NCI-H1092 treated with DMSO at 0.1 percent for 48 hours (cell line): Measurements from ENCODE around the gene TMEM131.

Experiments used
- DNase-seq: peaks from one replicate; lab custom pipeline; 2025; lab: John Stamatoyannopoulos, UW

TMEM131 gene

DNA sequence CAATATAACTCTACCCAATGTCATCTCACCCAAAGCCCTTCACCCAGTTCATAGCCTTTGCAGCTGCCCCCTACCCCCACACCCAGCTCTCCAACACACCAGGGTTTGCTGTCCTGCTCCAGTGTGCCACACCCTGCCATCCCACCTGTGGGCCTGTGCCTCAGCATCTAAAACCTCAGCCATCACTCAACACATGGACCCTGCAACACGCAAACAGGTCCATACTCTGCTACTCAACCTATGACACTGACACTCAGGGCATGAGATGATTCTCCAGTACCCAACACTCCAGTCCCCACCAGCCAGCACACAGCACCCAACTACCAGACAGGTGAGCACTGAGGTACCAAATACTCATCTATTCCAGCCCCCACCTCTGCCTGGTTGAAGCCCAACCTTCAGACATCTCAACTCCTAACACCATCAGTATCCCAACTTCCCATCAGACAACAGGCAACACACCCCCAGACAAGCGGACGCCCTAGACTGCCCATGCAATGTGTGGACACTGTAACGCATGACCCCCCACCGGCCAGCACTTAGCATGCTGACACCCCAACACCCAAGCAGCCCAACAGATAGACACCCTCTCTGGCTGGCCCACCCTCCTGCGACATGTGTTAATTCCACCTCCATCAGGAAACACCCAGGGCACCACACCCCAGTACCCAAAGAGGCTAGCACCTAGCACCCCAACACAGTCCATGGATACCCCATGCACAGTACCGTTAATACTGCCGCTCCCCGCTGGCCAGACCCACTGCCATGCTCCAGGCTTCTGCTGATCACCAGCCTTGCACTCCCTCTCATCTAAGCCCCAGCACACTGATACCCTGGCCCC lies 257.3 kb downstream of the TMEM131 start:
- no peak for DNase-seq

DNA sequence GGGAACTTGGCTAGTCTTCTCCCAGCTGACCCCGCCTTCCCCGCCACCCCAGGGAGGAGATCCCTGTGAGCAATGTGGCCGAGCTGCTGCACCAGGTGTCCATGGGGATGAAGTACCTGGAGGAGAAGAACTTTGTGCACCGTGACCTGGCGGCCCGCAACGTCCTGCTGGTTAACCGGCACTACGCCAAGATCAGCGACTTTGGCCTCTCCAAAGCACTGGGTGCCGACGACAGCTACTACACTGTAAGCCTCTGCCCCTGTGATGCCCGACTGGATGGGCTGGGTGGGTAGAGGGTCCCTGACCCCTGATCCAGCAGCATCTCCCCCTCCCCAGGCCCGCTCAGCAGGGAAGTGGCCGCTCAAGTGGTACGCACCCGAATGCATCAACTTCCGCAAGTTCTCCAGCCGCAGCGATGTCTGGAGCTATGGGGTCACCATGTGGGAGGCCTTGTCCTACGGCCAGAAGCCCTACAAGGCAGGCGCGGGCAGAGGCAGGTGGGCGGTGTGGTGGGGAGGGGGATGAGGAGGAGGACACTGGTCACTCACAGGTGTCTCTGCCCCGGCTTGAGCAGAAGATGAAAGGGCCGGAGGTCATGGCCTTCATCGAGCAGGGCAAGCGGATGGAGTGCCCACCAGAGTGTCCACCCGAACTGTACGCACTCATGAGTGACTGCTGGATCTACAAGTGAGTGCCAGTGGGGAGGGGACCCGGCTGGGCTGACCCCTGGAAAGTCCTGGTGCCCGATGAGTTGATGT lies 258.1 kb downstream of the TMEM131 start:
- DNase-seq, result no peak

DNA sequence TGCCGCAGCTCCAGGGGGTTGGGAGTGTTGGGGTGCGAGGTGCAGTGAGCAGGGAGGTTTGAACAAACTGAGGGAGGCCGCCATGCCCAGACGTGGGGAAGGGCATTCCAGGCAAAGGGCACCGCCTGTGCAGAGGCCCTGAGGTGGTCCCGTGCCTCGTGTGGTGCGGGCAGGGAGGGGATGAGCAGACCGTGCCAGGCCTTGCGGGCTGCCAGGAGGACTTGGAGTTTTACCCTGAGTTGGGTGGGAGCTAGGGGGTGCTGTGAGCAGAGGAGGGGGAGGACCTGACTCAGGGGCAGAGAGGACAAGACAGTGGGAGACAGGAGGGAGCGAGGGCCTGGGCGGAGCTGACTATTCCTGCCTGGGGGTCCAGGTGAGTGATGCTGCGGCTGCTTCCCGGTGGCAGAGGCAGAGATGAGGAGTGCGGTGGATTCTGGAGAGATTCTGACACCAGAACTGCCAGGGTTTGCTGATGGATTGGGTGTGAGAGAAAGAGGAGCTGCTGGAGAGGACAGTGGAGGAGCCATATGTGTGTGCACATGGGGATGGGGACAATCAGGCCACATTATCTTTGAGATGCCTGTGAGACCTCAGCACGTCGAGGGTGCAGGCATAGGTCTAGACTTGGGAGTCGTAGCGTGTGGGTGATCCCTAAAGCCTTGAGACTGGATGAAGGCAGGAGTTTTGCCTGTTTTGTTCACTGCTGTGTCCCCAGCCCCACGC lies 259.0 kb downstream of the TMEM131 start:
- DNase-seq, result no peak

DNA sequence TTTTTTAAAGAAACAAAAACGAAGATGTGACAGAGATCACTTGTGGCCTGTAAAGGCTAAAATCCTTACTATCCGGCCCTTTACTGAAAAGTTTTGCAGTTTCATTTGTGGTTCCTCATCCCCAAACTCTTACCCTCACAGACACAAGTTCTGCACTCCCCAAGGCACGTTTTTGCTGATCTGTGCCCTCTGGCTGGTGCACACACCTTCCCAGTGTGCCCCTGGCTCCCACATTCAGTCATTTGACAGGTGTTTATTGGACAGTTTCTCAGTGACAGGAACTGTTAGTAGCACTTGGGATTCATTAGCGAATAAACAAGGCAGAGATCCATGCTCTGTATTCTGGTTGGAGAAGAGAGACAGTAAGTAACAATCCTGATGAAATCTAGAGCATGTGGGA lies 259.6 kb downstream of the TMEM131 start:
- DNase-seq, result no peak

DNA sequence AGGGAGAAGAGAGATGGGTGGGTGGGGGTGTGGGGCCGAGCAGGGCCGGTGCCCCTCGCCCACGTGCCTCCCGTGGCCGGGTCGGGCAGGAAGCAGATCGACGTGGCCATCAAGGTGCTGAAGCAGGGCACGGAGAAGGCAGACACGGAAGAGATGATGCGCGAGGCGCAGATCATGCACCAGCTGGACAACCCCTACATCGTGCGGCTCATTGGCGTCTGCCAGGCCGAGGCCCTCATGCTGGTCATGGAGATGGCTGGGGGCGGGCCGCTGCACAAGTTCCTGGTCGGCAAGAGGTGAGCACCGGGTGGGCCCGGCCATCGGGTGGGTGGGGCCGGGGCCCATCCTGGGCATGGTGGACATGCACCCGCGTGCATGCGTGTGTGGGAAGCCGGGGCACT lies 260.6 kb downstream of the TMEM131 start:
- DNase-seq, result no peak

DNA sequence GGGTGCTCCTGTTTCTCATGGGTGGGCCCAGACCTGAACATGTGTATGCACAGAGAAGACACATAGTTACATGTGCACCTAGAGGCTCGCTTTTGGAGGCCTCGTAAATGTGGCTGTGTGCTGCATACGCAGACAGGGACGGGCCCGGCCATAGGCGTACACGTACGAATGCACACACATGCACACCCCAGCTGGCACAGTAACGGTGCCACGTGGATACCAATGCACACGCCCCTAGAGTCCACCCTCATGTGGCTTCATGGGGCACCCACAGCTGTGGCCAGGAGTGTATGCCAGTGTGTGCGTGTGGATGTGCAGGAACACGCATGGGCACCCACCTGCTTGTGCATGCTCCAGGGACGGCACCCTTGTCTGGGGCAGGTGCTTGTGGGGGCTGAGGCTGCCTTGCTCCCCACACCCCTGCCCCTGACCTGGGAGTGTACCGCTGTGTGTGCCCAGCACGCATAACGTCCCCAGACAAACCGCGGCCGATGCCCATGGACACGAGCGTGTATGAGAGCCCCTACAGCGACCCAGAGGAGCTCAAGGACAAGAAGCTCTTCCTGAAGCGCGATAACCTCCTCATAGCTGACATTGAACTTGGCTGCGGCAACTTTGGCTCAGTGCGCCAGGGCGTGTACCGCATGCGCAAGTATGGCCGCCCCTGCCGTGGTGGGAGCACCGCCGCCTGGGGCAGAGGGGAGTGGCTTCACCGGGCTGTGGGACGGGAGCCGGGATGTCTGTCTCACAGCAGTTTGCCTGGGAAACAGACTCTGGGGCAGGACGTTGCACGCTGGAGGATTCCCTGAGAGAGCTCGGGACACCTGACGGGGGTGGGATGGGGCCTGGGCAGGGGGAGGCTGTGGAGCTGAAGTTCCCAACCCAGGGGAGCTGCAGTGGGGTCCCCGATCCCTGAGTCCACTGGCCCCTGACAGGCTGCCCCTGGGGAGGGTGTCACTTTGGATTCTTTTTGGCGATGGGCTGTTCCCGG lies 261.4 kb downstream of the TMEM131 start:
- no peak for DNase-seq

DNA sequence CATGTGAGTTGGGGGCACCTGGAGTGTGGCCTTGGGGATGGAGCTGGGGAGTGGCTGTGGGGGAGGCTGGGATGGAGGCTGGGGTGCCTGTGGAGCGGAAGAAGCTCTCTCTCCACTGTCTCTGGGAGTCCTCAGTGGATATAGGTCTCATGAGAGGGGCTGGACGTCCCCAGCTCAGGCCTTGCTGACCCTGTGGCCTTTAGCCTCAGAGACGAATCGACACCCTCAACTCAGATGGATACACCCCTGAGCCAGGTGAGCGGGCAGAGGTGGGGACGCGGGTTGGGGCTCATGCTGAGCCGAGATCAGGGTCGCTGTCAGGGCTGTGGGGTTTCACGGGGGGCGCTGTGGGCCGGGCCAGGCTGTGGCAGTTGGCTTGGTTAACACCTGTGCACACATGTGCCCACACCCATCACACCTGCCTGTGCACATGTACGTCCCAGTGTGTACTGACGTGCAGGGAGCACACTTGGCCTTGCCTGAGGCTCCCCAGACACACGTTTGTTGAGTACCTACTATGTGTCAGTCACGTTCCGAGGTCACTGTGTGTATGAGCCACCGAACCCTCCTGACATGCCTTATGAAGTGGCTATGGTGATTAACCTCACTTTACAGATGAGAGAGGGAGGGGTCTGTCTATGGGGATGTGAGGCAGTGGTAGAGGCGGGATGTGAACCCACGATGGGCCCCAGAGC lies 262.3 kb downstream of the TMEM131 start:
- no peak for DNase-seq

DNA sequence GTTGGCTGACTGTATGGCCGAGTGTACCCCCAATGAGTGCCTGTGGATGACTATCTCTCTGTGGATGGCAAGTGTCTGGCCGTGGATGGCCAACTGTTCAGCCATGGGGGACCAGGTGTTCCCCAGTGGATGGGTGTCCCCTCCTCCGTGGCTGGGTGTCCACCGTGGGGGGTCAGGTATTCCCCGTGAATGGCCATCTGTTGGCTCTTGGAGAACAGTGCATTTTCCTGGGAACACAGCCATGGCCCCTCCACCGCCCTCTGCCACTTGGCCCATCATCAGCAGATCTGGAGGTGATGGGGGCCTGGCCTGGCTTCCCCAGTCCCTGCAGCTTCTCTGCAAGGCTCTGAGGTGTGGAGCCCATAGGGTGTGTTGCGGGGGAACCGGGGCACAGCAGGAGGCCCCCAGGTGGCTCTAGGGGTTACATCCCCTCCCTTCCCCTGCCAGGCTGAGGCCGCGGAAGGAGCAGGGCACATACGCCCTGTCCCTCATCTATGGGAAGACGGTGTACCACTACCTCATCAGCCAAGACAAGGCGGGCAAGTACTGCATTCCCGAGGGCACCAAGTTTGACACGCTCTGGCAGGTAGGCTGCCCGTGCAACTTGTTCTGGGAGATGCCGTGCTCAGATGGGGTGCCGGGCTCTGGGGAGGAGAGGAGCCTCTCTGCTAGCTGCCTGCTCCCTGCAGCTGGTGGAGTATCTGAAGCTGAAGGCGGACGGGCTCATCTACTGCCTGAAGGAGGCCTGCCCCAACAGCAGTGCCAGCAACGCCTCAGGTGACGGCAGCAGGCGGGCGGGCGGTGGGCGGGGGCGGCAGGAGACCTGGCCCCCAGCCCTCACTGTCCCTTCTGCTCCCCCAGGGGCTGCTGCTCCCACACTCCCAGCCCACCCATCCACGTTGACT lies 263.1 kb downstream of the TMEM131 start:
- DNase-seq, result no peak

DNA sequence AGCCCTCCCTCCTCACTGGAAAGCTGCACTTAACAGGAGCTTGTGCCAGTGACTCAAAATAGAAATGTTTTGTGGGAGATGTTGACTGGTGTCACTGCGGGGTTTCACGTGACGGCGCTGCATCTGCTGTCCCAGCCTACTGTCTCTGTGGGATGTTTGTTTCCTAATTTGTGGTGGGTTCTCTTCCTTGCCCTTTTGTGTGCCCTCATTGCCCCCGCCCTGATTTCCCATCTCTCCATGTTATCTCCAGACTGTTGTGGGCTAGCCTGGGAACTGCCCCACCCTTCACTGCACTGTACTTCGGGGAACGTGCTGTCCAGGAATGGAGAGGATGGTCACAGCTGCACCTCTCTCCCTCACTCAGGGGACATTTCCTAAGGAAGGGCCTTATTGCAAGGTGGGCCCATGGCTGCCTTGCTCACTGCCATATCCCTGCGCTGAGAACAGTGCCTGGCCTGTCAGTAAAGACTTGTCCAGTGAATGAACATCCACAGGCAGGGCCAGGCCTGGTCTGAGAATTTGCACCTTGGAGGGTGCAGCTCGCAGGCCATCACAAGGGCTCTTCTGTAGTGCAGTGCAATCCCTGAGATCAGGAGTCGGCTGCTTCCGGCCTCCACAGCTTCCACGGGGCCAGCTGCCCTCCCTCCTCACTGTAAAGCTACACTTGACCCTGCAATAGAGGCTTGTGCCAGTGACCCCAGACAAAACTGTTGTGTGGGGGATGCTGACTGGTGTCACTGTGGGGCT lies 264.3 kb downstream of the TMEM131 start:
- DNase-seq, result no peak

DNA sequence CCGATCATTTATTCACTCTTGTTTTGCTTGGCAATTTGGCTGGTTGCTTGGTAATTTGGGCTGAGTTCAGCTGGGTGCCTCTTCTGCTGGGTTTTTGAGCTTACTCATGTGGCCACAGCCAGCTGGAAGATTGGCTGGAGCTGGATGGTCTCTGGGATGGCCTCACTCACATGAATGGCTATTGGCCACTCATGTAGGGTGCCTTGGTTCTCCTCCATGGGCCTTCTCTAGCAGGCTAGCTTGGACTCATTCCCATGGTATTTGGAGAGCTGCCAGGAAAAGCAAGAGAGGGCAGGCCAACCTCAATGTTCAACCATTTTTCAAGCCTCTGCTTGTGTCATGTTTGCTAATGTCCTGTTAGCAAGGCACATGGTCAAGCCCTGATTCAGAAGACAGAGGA lies 265.5 kb downstream of the TMEM131 start:
- DNase-seq, result no peak

DNA sequence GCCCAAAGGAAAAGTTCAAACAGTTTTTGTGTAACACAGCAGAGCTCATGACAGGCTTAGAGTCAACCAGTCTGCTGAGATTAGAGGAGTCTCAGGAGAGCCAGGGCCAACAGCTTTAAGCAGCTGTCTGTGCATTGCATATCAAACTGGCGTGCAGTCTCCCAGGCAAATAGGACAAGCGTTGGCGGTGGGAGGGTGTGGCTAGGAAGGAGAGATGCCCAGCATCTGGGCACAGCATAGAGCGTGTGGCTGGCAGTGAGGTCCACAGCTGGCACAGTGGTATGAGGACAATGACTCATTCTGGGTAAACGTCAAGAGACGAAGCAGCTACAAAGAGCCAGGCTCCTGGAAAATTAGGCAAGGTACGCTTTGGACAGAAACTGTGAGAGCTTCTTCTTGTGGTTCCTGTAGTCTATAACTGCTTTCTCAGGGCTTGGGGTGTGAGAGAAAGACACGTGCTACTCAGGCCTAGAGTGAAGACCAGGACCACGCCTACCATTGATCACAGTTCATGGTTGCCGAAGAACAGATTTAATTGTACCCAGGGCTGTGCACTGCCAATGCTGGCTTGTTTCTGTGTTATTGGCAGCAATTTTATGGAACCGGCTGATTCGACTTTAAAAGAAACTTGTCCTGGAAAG lies 267.5 kb downstream of the TMEM131 start:
- no peak for DNase-seq

DNA sequence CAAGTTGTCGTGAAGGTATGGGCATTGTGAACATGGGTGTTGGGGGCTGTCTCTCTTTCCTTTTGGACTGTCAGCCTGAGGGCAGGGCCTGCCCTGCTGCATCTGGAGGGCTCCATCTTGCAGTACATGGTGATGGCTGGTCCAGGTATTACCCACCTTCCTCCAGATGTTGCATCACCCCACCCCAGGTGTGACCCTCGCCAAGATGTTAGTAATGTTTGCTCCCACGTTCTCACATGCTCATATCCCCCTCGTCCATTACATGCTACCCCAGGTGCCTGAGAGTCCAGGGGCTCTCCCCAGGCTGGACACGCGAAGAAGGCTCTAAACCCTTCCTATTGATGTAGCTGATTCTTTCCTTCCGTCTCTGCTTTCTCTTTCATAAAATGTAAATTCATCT lies 268.5 kb downstream of the TMEM131 start:
- no peak for DNase-seq

DNA sequence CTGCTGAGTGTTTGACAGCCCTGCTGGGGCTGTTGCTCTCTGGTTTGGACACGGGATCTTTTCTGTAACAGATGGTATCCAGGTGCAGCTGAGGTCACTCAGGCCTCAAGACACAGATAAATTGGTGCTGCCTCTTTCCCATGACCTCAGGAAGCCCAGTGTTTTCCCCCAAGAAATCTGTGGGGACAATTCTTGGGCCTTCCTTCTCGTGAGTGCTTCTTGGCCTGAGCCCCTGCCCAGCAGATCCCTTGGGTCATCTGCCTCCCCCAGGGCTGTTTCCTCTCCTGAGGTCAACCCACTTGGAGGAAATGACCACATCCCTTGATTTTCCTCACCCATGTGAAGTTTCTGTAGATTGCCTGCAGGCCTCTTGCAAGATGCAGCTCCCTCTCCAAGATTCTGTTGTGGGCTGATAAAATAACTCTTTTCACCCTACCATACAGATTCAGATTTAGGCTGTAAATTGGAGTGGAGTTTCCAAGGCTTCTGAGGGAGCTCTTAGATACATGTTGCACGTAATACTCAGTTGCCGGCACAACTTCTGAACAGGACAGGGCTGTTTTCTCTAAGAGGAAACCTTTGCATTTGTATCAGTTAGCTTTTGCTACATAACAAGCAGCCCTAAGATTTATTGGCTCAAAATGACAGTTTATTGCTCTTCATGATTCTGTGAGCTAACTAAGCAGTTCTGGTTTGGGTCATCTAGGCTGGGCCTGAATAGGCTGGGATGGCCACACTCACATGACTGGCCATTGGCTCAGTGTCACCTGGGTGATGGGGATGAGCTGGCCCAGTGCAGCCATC lies 269.3 kb downstream of the TMEM131 start:
- DNase-seq, result no peak

DNA sequence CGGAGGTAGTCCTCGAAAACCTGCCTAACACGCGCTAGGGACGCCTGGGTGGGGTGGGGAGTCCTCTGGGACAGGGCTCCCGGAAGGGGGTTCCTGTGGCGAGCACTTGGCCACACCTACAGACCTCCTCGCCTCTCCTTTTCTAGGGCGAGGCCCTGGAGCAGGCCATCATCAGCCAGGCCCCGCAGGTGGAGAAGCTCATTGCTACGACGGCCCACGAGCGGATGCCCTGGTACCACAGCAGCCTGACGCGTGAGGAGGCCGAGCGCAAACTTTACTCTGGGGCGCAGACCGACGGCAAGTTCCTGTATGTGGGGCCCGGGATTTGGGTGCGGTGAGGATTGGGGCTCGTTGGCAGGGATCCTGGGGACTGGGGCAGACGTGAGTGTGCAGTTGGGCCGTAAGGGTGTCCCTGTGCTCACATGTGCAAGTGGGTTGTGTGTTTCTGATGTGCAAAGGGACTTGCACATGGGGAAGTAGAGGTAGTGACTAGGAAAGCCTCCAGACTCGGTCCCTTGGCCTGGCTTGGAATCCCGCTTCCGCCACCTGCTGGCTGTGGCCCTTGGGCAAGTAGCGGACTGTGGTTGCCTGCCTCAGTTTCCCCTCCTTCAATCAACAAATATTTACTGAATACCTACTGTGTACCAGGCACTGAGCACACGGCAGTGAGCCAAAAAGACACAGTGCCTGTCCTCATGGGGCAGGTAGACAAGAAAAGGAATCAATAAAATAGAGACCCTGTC lies 270.6 kb downstream of the TMEM131 start:
- DNase-seq, result no peak

DNA sequence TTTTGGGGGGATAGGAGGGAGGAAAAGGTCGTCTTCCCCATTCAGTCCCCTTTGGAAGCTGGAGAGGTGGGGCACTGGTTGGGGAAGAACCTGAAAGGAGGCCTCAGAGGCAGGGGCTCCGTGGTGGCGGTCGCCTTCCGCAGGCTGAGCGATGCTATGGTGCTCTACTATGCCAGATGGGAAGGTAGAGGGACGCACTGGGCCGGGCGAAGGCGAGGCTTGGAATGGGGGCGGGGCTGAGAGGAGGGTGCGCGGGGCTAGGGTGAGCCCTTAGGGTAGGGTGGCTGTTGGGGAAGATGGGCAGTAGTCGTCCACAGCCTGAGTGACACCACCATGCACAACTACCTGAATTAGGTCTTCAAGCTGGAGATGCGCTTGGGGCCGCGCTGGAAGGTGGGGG lies 271.2 kb downstream of the TMEM131 start:
- DNase-seq, result no peak

DNA sequence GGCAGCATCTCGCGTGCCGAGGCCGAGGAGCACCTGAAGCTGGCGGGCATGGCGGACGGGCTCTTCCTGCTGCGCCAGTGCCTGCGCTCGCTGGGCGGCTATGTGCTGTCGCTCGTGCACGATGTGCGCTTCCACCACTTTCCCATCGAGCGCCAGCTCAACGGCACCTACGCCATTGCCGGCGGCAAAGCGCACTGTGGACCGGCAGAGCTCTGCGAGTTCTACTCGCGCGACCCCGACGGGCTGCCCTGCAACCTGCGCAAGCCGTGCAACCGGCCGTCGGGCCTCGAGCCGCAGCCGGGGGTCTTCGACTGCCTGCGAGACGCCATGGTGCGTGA lies 271.7 kb downstream of the TMEM131 start:
- DNase-seq, result no peak
